H1 (cell line): ENCODE results near the gene TTC33. TPM values are rescaled to one million over a fixed set of nuclear protein-coding genes. Genes with fewer than 3 reads are reported as not detected.

Experiments
- CTCF ChIP-seq, 3 experiments: IDR thresholded peaks; 1 replicate in 2 of 3; 2 replicates in 1 of 3; pipeline versions ENCODE4 v1.5.1 to v1.6.1; 2011; ENCODE audit warnings: low read length in 3 of 3, mild to moderate bottlenecking in 3 of 3, inconsistent platforms in 2 of 3, low read depth in 1 of 3, moderate library complexity in 1 of 3; ENCODE audit not compliant: insufficient read depth in 1 of 3; ENCODE audit errors: control extremely low read depth in 1 of 3
- EGR1 ChIP-seq: IDR thresholded peaks from 2 replicates; pipeline ENCODE4 v1.6.1; 2011; ENCODE audit warnings: low read depth, low read length, borderline replicate concordance
- RNF2 ChIP-seq: fragments of 200-900, 300-1000 bp; sonication (generic); IDR thresholded peaks from 2 replicates; pipeline ENCODE4 v1.7.1; 2016; ENCODE audit warnings: borderline replicate concordance, low read depth, mild to moderate bottlenecking, antibody characterized with exemption, low read length; ENCODE audit not compliant: poor library complexity, severe bottlenecking; ENCODE audit errors: missing control alignments
- SAP30 ChIP-seq: fragments of 300-600 bp; sonication (generic); IDR thresholded peaks from 2 replicates; pipeline ENCODE4 v1.7.1; 2012; ENCODE audit warnings: low read length, moderate library complexity, mild to moderate bottlenecking, inconsistent platforms; ENCODE audit not compliant: insufficient read depth, insufficient replicate concordance
- polyA plus RNA-seq, 7 experiments: library from polyadenylated mRNA; depleted of rRNA in 3 of 7; stranded (reverse) in 5 of 7; unstranded in 2 of 7; fragments of >200 nt in 5 of 7; fragments of 200-250 nt in 2 of 7; gene quantifications; 1 replicate in 5 of 7; 2 replicates in 1 of 7; 4 replicates in 1 of 7; pipeline versions ENCODE4 v1.2.1 to v1.2.3, GENCODE V29; 2011 to 2013; ENCODE audit warnings: missing spikeins in 2 of 7, mixed read lengths in 2 of 7
- total RNA-seq: library from RNA; stranded (reverse); fragmentation: NEBNext Ultra II Directional; extraction: Animal tissue kit (Norgen Biotek cat#: 25700); gene quantifications from 2 replicates; pipeline ENCODE4 v1.2.1, GENCODE V29; 2021

TTC33 gene
- total and polyA plus RNA-seq, 2 of the 8 experiments (the other 6 are each of a cell fraction or from before 2014, with no cell fraction given) = 1.2 to 12.6 TPM

- TF ChIP-seq SAP30 (no peak), RNF2 (no peak), EGR1 (no peak), CTCF (IDR thresholded peaks at IDR 0.05; ENCODE audit: control extremely low read depth in 1 of 3, insufficient read depth in 1 of 3, low read depth in 1 of 3, low read length in 3 of 3) (no peak)
Observed at GRCh38 chr5:40605295-40605958, 150.3 kb downstream of the TTC33 start (continued).
